Fibroblast of lung (primary cell): ENCODE measurements around the gene DCTN2. TPM values are rescaled to one million over a fixed set of nuclear protein-coding genes. Genes with fewer than 3 reads are reported as not detected.

Source experiments
- DNase-seq, 2 donors: peaks; one replicate each; pipeline versions ENCODE4 v3.0.0 to v3.0.0-alpha.2; 2010; ENCODE audit warnings: low read depth in 2 of 2
- H2AFZ ChIP-seq: 2 replicates; pipeline ENCODE4 v1.5.1; 2012; ENCODE audit warnings: low read length, control low read depth, inconsistent platforms
- H3K27ac ChIP-seq: 2 replicates; pipeline ENCODE4 v1.5.1; 2011; ENCODE audit warnings: low read length, control low read depth; ENCODE audit not compliant: insufficient read depth
- H3K27me3 ChIP-seq: 2 replicates; pipeline ENCODE4 v1.5.1; 2011; ENCODE audit warnings: mild to moderate bottlenecking, low read length; ENCODE audit not compliant: control insufficient read depth, insufficient read depth
- H3K36me3 ChIP-seq: 2 replicates; pipeline ENCODE4 v1.5.1; 2011; ENCODE audit warnings: low read length; ENCODE audit not compliant: control insufficient read depth, insufficient read depth
- H3K4me1 ChIP-seq: 2 replicates; pipeline ENCODE4 v1.5.1; 2011; ENCODE audit warnings: low read length; ENCODE audit not compliant: control insufficient read depth, insufficient read depth; ENCODE audit errors: extremely low read depth
- H3K4me2 ChIP-seq: 2 replicates; pipeline ENCODE4 v1.5.1; 2011; ENCODE audit warnings: low read length, control low read depth; ENCODE audit not compliant: insufficient read depth; ENCODE audit errors: extremely low read depth
- H3K4me3 ChIP-seq, 4 experiments: fragments of 200-600 bp in 1 of 4; sonication (generic) in 1 of 4; replicated peaks in 1 of 4; 2 replicates each; pipeline ENCODE4 v1.5.1; 2011 to 2016; ENCODE audit warnings: low read length in 4 of 4, low read depth in 3 of 4, mild to moderate bottlenecking in 3 of 4, control low read depth in 2 of 4, inconsistent platforms in 1 of 4, mixed read lengths in 1 of 4; ENCODE audit not compliant: insufficient read depth in 1 of 4; ENCODE audit errors: control extremely low read depth in 1 of 4
- H3K79me2 ChIP-seq: 2 replicates; pipeline ENCODE4 v1.5.1; 2012; ENCODE audit warnings: mild to moderate bottlenecking, low read length, inconsistent platforms; ENCODE audit not compliant: control insufficient read depth, insufficient read depth
- H3K9ac ChIP-seq: 2 replicates; pipeline ENCODE4 v1.5.1; 2011; ENCODE audit warnings: mild to moderate bottlenecking, low read length, control low read depth; ENCODE audit not compliant: insufficient read depth
- H3K9me3 ChIP-seq: 2 replicates; pipeline ENCODE4 v1.5.1; 2012; ENCODE audit warnings: low read depth, low read length; ENCODE audit not compliant: control insufficient read depth, insufficient read depth
- H4K20me1 ChIP-seq: 2 replicates; pipeline ENCODE4 v1.5.1; 2011; ENCODE audit warnings: low read length; ENCODE audit not compliant: control insufficient read depth, insufficient read depth; ENCODE audit errors: extremely low read depth
- CTCF ChIP-seq, 2 donors: IDR thresholded peaks in 1 of 2; conservative IDR thresholded peaks in 1 of 2; 1 replicate in 1 of 2; 2 replicates in 1 of 2; pipeline ENCODE4 v1.5.1; 2011 to 2012; ENCODE audit warnings: low read length in 2 of 2, control low read depth in 1 of 2, inconsistent platforms in 1 of 2, low read depth in 1 of 2, mild to moderate bottlenecking in 1 of 2
- EZH2 ChIP-seq: IDR thresholded peaks from 2 replicates; pipeline ENCODE4 v1.5.1; 2012; ENCODE audit warnings: low read length, control low read depth, mild to moderate bottlenecking; ENCODE audit errors: missing control alignments
- polyA plus RNA-seq, 2 donors: library from polyadenylated mRNA; depleted of rRNA in 1 of 2; stranded (reverse) in 1 of 2; unstranded in 1 of 2; fragments of >200 nt; gene quantifications; 2 replicates each; pipeline ENCODE4 v1.2.1, GENCODE V29; 2011 to 2012; ENCODE audit warnings: missing spikeins in 1 of 2
- total RNA-seq: library from RNA; depleted of rRNA; stranded (reverse); fragments of >200 nt; gene quantifications from 2 replicates; pipeline ENCODE4 v1.2.1, GENCODE V29; 2014

DCTN2 gene
- total and polyA plus RNA-seq, 2 donors (not counting 1 experiment from before 2014, with no cell fraction given) = 101 to 211 TPM

GRCh38 chr12:57522011-57522886, 24.7 kb downstream of the DCTN2 start, which contains the start of gene MBD6:
TSS of gene MBD6 (plus strand) at chr12:57522824. CDS start at chr12:57524304, 1,480 bp downstream.
- Histone ChIP-seq H3K4me1 (peaks cover 29% of the 10 kb centered on the region), H3K79me2 (peaks cover 52% of the 10 kb centered on the region), H3K27me3 (no peaks in the 10 kb centered on the region), H3K9me3 (no peaks in the 10 kb centered on the region), H3K27ac (peak within 1 kb of the TSS; percentile 98), H3K9ac (peak within 1 kb of the TSS; percentile 66), H3K36me3 (peaks cover 12% of the 10 kb centered on the region), H3K4me2 (peak within 1 kb of the TSS; percentile 89), H4K20me1 (peaks cover 3% of the 10 kb centered on the region), H2AFZ (peak within 1 kb of the TSS; percentile 24), H3K4me3 (peak within 1 kb of the TSS; percentile 68 to 91 (median 88))
- TF ChIP-seq EZH2 = no peak
- no peak for TF ChIP-seq CTCF (conservative IDR thresholded peaks at IDR 0.05 in 1 of 2, IDR thresholded peaks at IDR 0.05 in 1 of 2; ENCODE audit: low read depth in 1 of 2, low read length in 2 of 2)
- DNase-seq = peak; percentile 92 to 96

GRCh38 chr12:57521525-57522010, 25.4 kb downstream of the DCTN2 start:
- H3K9ac ChIP-seq = no peak overlapping the region
- H3K9me3 ChIP-seq = no peaks in the 10 kb centered on the region
- H3K4me3 ChIP-seq = peak overlapping the region in 1 of 4 experiments; percentile 68
- no peaks in the 10 kb centered on the region for H3K27me3 ChIP-seq
- peaks cover 32% of the 10 kb centered on the region for H3K4me1 ChIP-seq
- TF ChIP-seq CTCF (conservative IDR thresholded peaks at IDR 0.05 in 1 of 2, IDR thresholded peaks at IDR 0.05 in 1 of 2; ENCODE audit: low read depth in 1 of 2, low read length in 2 of 2) = no peak
- TF ChIP-seq EZH2 = no peak
- H3K4me2 ChIP-seq = peak overlapping the region; percentile 80
- peaks cover 59% of the 10 kb centered on the region for H3K79me2 ChIP-seq
- peak overlapping the region; percentile 98 for H3K27ac ChIP-seq
- peaks cover 16% of the 10 kb centered on the region for H3K36me3 ChIP-seq
- peak; percentile 58 to 59 for DNase-seq
- no peak overlapping the region for H2AFZ ChIP-seq
- H4K20me1 ChIP-seq = peaks cover 3% of the 10 kb centered on the region

- Histone ChIP-seq H3K27ac (peak within 1 kb of the TSS; percentile 98), H3K27me3 (no peaks in the 10 kb centered on the region), H3K4me3 (peak within 1 kb of the TSS; percentile 73 to 99 (median 84)), H3K9ac (peak within 1 kb of the TSS; percentile 94), H3K4me2 (peak within 1 kb of the TSS; percentile 99), H2AFZ (no peak within 1 kb of the TSS), H4K20me1 (peaks cover 3% of the 10 kb centered on the region), H3K79me2 (peaks cover 57% of the 10 kb centered on the region), H3K9me3 (no peaks in the 10 kb centered on the region), H3K36me3 (peaks cover 19% of the 10 kb centered on the region), H3K4me1 (peaks cover 34% of the 10 kb centered on the region)
- no peak for TF ChIP-seq EZH2
- TF ChIP-seq CTCF (conservative IDR thresholded peaks at IDR 0.05 in 1 of 2, IDR thresholded peaks at IDR 0.05 in 1 of 2; ENCODE audit: low read depth in 1 of 2, low read length in 2 of 2) = no peak
- DNase-seq = peak; percentile 95 to 99
Measured at GRCh38 chr12:57520053-57520818, 26.8 kb downstream of the DCTN2 start, which contains the start of gene DDIT3. TSS of gene DDIT3 (minus strand) at chr12:57520514. CDS start at chr12:57517406, 3,108 bp downstream.
